GM12891 (cell line): Measurements from ENCODE around the gene SYTL4. TPM values are rescaled to one million over a fixed set of nuclear protein-coding genes. Genes with fewer than 3 reads are reported as not detected.
A peak's percentile ranks its signal among the peaks of the same experiment; 100 is the strongest.
"Not testable (repeated sequence)": the region's sequence is repeated elsewhere in the genome, so short reads cannot be mapped to it uniquely, and the experiment has no call there.

Experiments used
- DNase-seq: peaks from one replicate; pipeline ENCODE4 v3.0.0; 2011; ENCODE audit warnings: low spot score; ENCODE audit not compliant: insufficient read length
- FAIRE-seq: peaks from 2 replicates; lab custom pipeline; 2011; peaks lifted over from hg19 to GRCh38; lab: Jason Lieb, UNC
- PAX5 ChIP-seq: IDR thresholded peaks from 2 replicates; pipeline ENCODE4 v1.6.1; 2011; ENCODE audit warnings: low read length, moderate library complexity, mild to moderate bottlenecking; ENCODE audit not compliant: insufficient read depth, severe bottlenecking
- POLR2A ChIP-seq: IDR thresholded peaks from 2 replicates; pipeline ENCODE4 v1.6.1; 2011; ENCODE audit warnings: low read depth, low read length, control low read depth
- POLR2AphosphoS5 ChIP-seq: IDR thresholded peaks from 2 replicates; pipeline ENCODE4 v1.6.1; 2011; ENCODE audit warnings: low read depth, low read length, control low read depth
- POU2F2 ChIP-seq: IDR thresholded peaks from 2 replicates; pipeline ENCODE4 v1.6.1; 2011; ENCODE audit warnings: low read depth, mild to moderate bottlenecking, control low read depth, low read length, moderate library complexity
- SPI1 ChIP-seq: IDR thresholded peaks from 2 replicates; pipeline ENCODE4 v1.6.1; 2011; ENCODE audit warnings: low read depth, low read length, control low read depth
- TAF1 ChIP-seq: IDR thresholded peaks from 2 replicates; pipeline ENCODE4 v1.6.1; 2011; ENCODE audit warnings: low read depth, low read length, control low read depth
- polyA plus RNA-seq: library from polyadenylated mRNA; unstranded; fragments of >200 nt; gene quantifications from one replicate; pipeline ENCODE4 v1.2.1, GENCODE V29; 2012; ENCODE audit warnings: low read depth, missing spikeins, inconsistent platforms; ENCODE audit not compliant: missing spikeins

SYTL4 gene
- 3.7 TPM for polyA plus RNA-seq

GRCh38 chrX:100731441-100732281, at the start of gene SYTL4:
Gene SYTL4 (minus strand): TSS chrX:100732121. CDS start chrX:100702037, 30,084 bp downstream.
- no peak for TF ChIP-seq POLR2AphosphoS5
- TF ChIP-seq TAF1, result no peak
- TF ChIP-seq SPI1, result no peak
- no peak for TF ChIP-seq POLR2A
- TF ChIP-seq PAX5, result no peak
- TF ChIP-seq POU2F2, result no peak
- FAIRE-seq, result no peak
- DNase-seq, result peak; percentile 12

- not testable (repeated sequence) for FAIRE-seq, DNase-seq
Observed at GRCh38 chrX:100769439-100769838, 37.5 kb upstream of the SYTL4 start.

- DNase-seq, result peak; percentile 1
- TF ChIP-seq POU2F2 (no peak), POLR2A (no peak), POLR2AphosphoS5 (no peak)
- peak; percentile 93 for FAIRE-seq
Observed at GRCh38 chrX:100768679-100769338, 36.9 kb upstream of the SYTL4 start.

GRCh38 chrX:100750883-100751282, 19.0 kb upstream of the SYTL4 start:
- no peak for TF ChIP-seq TAF1
- FAIRE-seq, result no peak
- DNase-seq, result no peak

- DNase-seq (no peak), FAIRE-seq (no peak)
- TF ChIP-seq PAX5 (no peak), TAF1 (no peak), POU2F2 (no peak), POLR2A (no peak), POLR2AphosphoS5 (no peak), SPI1 (no peak)
Observed at GRCh38 chrX:100748108-100748507, 16.2 kb upstream of the SYTL4 start.

GRCh38 chrX:100747703-100748102, 15.8 kb upstream of the SYTL4 start:
- no peak for TF ChIP-seq POU2F2
- FAIRE-seq (no peak), DNase-seq (no peak)

- FAIRE-seq (no peak), DNase-seq (no peak)
- TF ChIP-seq PAX5 (no peak), POLR2AphosphoS5 (no peak), SPI1 (no peak), TAF1 (no peak), POU2F2 (no peak), POLR2A (no peak)
Observed at GRCh38 chrX:100747090-100747489, 15.2 kb upstream of the SYTL4 start.

GRCh38 chrX:100745806-100746537, 14.1 kb upstream of the SYTL4 start:
- FAIRE-seq (peak; percentile 13), DNase-seq (no peak)
- no peak for TF ChIP-seq POU2F2
- TF ChIP-seq TAF1, result no peak
- no peak for TF ChIP-seq PAX5
- no peak for TF ChIP-seq SPI1
- no peak for TF ChIP-seq POLR2A
- no peak for TF ChIP-seq POLR2AphosphoS5

GRCh38 chrX:100745205-100745604, 13.3 kb upstream of the SYTL4 start:
- TF ChIP-seq POLR2A (no peak), PAX5 (no peak), TAF1 (no peak), POLR2AphosphoS5 (no peak), POU2F2 (no peak), SPI1 (no peak)
- FAIRE-seq (peak; percentile 82), DNase-seq (no peak)

GRCh38 chrX:100743009-100743607, 11.2 kb upstream of the SYTL4 start:
- peak; percentile 57 for TF ChIP-seq SPI1
- TF ChIP-seq TAF1, result no peak
- no peak for TF ChIP-seq POLR2A
- FAIRE-seq, result no peak
- DNase-seq, result no peak

- not testable (repeated sequence) for FAIRE-seq
Observed at GRCh38 chrX:100724006-100724405, 7.9 kb downstream of the SYTL4 start.

More at GRCh38 chrX:100724006-100724405, 7.9 kb downstream of the SYTL4 start:
- DNase-seq, result not testable (repeated sequence)
